Measurements from ENCODE around the gene ESRP2.

Gene ESRP2

GRCh38 chr16:68235108-68235886 is 630 bp downstream of the ESRP2 start:
- peak; percentile 42 for TF ChIP-seq CTCF (conservative IDR thresholded peaks at IDR 0.05)
- H3K27ac ChIP-seq, result peak overlapping the region; percentile 92

GRCh38 chr16:68234188-68235107 is 1.5 kb downstream of the ESRP2 start:
- H3K27ac ChIP-seq, result peak overlapping the region; percentile 92
- no peak for TF ChIP-seq CTCF (conservative IDR thresholded peaks at IDR 0.05)

- H3K27ac ChIP-seq, result peak overlapping the region; percentile 92
- TF ChIP-seq CTCF (conservative IDR thresholded peaks at IDR 0.05), result no peak
Measured at GRCh38 chr16:68233835-68234187, 2.1 kb downstream of the ESRP2 start.

GRCh38 chr16:68233085-68233834 is 2.7 kb downstream of the ESRP2 start:
- peak overlapping the region; percentile 92 for H3K27ac ChIP-seq
- no peak for TF ChIP-seq CTCF (conservative IDR thresholded peaks at IDR 0.05)

- H3K27ac ChIP-seq, result peak overlapping the region; percentile 92
- no peak for TF ChIP-seq CTCF (conservative IDR thresholded peaks at IDR 0.05)
Measured at GRCh38 chr16:68232335-68232734, 3.6 kb downstream of the ESRP2 start.

- no peak overlapping the region for H3K27ac ChIP-seq
- no peak for TF ChIP-seq CTCF (conservative IDR thresholded peaks at IDR 0.05)
Measured at GRCh38 chr16:68231384-68232136, 4.4 kb downstream of the ESRP2 start.

All from VCaP (cell line).